BE2C (cell line): ENCODE data around the gene WNT9B.

ENCODE experiments used
- DNase-seq: peaks from one replicate; pipeline ENCODE4 v3.0.0-alpha.2; 2020
- H3K27me3 ChIP-seq: fragments of 250-450 bp; sonication (Bioruptor Pico); 2 replicates; pipeline ENCODE4 v1.5.1; 2020; ENCODE audit warnings: mild to moderate bottlenecking
- H3K36me3 ChIP-seq: fragments of 250-450 bp; sonication (Bioruptor Pico); 2 replicates; pipeline ENCODE4 v1.5.1; 2020; ENCODE audit warnings: mild to moderate bottlenecking
- H3K4me1 ChIP-seq: fragments of 250-450 bp; sonication (Bioruptor Pico); 2 replicates; pipeline ENCODE4 v1.5.1; 2020
- H3K4me3 ChIP-seq: 2 replicates; pipeline ENCODE4 v1.5.1; 2011; ENCODE audit warnings: low read depth, low read length
- H3K9me3 ChIP-seq: fragments of 250-450 bp; sonication (Bioruptor Pico); 2 replicates; pipeline ENCODE4 v1.5.1; 2020
- CTCF ChIP-seq: IDR thresholded peaks from 2 replicates; pipeline ENCODE4 v1.5.1; 2012; ENCODE audit warnings: mild to moderate bottlenecking, low read depth, low read length

The WNT9B gene

GRCh38 chr17:46863383-46864121 lies 12.2 kb downstream of the WNT9B start:
- TF ChIP-seq CTCF = no peak
- Histone ChIP-seq H3K4me1 (no peaks in the 10 kb centered on the region), H3K27me3 (no peaks in the 10 kb centered on the region), H3K36me3 (no peaks in the 10 kb centered on the region), H3K9me3 (no peaks in the 10 kb centered on the region), H3K4me3 (no peak overlapping the region)
- DNase-seq = no peak

DNA sequence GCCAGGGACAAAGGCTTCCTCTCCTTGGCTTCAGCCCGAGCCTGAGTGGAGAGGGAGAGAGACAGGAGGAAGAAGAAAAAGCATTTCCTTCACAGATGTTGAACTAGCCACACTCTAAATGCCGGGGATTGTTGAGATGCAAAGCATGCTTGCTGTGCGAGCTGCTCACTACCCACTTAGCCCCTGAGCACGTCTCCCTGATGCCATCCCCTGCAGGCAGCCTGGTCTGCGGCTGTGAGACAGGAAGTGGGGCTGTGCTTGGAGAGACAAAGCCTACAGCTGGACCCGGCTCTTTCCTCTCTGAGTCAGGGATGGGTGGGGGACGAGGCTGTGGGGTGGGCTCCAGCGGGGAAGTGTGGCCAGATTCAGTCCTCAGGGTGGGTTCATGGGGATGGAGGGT lies 13.7 kb downstream of the WNT9B start:
- no peak for TF ChIP-seq CTCF
- no peaks in the 10 kb centered on the region for H3K36me3 ChIP-seq
- 0 out of 2 replicates have a peak, but pooled peaks cover 2% of the 10 kb centered on the region for H3K4me1 ChIP-seq
- H3K27me3 ChIP-seq = no peaks in the 10 kb centered on the region
- no peak for DNase-seq
- no peaks in the 10 kb centered on the region for H3K9me3 ChIP-seq
- no peak overlapping the region for H3K4me3 ChIP-seq

DNA sequence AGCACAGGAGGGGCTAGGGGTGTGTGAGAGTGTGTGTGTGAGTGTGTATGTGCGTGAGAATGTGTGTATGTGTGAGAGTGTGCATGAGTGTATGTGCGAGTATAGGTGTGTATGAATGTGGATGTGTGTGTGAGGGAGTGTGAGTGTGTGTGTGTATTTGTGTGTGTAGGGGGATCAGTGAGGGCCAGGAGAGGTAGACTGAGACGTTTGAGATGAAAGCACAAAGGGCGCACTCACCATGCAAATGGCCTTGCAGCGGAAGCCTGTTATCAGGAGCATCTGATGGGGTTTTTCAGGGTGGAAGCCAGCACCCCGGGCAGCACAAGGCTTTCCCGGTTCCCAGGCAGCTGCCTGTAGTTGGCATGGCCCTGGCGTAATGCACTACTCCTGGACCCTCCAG lies 14.9 kb downstream of the WNT9B start:
- TF ChIP-seq CTCF = no peak
- Histone ChIP-seq H3K4me3 (no peak overlapping the region), H3K4me1 (0 out of 2 replicates have a peak, but pooled peaks cover 2% of the 10 kb centered on the region), H3K36me3 (no peaks in the 10 kb centered on the region), H3K27me3 (no peaks in the 10 kb centered on the region), H3K9me3 (no peaks in the 10 kb centered on the region)
- DNase-seq = no peak

DNA sequence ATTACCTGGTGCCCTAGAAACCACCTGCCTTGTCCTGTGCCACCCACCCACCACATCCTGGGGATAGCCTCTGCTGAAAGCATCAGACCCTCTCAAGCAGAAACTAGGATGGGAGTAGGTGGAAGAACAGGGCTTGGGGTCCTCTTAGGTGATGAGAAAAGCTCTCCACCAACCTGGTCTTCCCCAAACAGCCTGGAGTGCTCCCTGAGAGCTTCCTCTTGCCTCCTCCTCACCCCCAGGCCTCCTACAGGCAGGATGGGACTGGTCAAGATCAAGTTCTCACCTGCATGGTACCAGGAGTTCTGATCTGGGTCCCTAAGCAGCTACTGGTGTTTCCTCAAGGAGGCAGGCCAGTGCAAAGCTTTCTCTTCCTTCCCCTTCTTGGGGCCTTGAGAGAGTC lies 15.4 kb downstream of the WNT9B start:
- no peaks in the 10 kb centered on the region for H3K9me3 ChIP-seq
- no peaks in the 10 kb centered on the region for H3K36me3 ChIP-seq
- no peaks in the 10 kb centered on the region for H3K27me3 ChIP-seq
- no peak for TF ChIP-seq CTCF
- DNase-seq = no peak
- H3K4me1 ChIP-seq = 0 out of 2 replicates have a peak, but pooled peaks cover 2% of the 10 kb centered on the region
- no peak overlapping the region for H3K4me3 ChIP-seq

DNA sequence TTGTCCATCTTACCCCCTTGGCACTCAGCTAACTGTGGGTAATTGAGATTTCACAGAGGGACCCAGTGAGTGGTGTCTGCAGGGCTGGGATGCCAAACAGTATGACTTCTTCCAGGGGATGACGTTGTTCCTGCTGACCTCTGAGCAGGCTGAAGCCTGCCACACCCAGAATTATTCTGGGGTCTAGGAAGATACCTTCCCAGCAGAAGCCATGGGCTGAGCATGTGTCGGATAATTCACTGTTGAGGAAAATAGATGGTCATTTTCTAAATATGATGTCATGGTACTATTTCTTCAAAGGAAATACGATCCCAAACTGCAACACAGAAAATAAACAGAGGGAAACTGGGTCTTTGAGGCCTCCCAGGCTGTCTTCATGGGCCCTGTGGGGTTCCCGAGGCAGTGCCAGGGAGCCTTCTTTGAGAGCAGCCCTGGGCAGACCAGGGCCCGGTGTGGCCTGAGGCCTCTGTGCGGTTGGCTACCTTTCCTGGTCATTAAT lies 17.4 kb downstream of the WNT9B start:
- TF ChIP-seq CTCF = no peak
- 0 out of 2 replicates have a peak, but pooled peaks cover 2% of the 10 kb centered on the region for H3K4me1 ChIP-seq
- H3K36me3 ChIP-seq = no peaks in the 10 kb centered on the region
- peak; percentile 44 for DNase-seq
- H3K27me3 ChIP-seq = no peaks in the 10 kb centered on the region
- no peaks in the 10 kb centered on the region for H3K9me3 ChIP-seq
- H3K4me3 ChIP-seq = no peak overlapping the region

DNA sequence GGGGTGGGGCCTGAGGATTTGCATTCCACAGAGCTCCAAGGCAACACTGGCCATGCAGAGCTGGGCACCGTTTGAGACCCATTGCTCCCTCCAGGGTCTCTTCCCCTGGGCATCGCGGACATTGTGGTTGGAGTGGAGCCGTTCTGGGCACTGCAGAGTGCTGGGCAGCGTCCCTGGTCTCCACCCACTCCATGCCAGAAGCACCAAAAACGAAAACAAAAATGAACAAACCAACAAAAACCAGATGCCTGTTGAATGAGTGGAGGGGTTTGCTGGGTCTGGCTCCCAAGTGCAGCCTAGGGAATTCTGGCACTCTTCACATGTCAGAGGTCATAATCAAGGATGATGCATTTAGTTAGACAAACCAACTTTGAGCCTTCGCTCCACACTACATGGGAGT lies 17.9 kb downstream of the WNT9B start:
- Histone ChIP-seq H3K4me1 (0 out of 2 replicates have a peak, but pooled peaks cover 2% of the 10 kb centered on the region), H3K4me3 (no peak overlapping the region), H3K36me3 (no peaks in the 10 kb centered on the region), H3K27me3 (no peaks in the 10 kb centered on the region), H3K9me3 (no peaks in the 10 kb centered on the region)
- DNase-seq = no peak
- TF ChIP-seq CTCF = no peak
